HEK293 (cell line): Measurements from ENCODE around the gene IL18.

Experiments
- CTCF ChIP-seq: fragments of 450-650 bp; formaldehyde crosslinking; IDR thresholded peaks from 2 replicates; pipeline ENCODE4 v1.5.1; 2016; ENCODE audit warnings: missing biosample characterization, missing genetic modification characterization
- GFI1B ChIP-seq: fragments of 450-650 bp; formaldehyde crosslinking; IDR thresholded peaks from 2 replicates; pipeline ENCODE4 v1.5.1; 2016; ENCODE audit warnings: missing biosample characterization, missing genetic modification characterization
- GLIS1 ChIP-seq: fragments of 450-650 bp; formaldehyde crosslinking; IDR thresholded peaks from 2 replicates; pipeline ENCODE4 v1.5.1; 2016; ENCODE audit warnings: missing biosample characterization, missing genetic modification characterization
- KLF10 ChIP-seq: fragments of 450-650 bp; IDR thresholded peaks from 2 replicates; pipeline ENCODE4 v1.5.1; 2018; ENCODE audit warnings: missing biosample characterization, mild to moderate bottlenecking, missing genetic modification characterization
- PATZ1 ChIP-seq: fragments of 450-650 bp; formaldehyde crosslinking; IDR thresholded peaks from 2 replicates; pipeline ENCODE4 v1.5.1; 2016; ENCODE audit warnings: missing biosample characterization, missing genetic modification characterization
- REST ChIP-seq: fragments of 450-650 bp; formaldehyde crosslinking; IDR thresholded peaks from 2 replicates; pipeline ENCODE4 v1.5.1; 2016; ENCODE audit warnings: missing biosample characterization, missing genetic modification characterization
- ZNF114 ChIP-seq: fragments of 450-650 bp; formaldehyde crosslinking; IDR thresholded peaks from 2 replicates; pipeline ENCODE4 v1.5.0; 2017; ENCODE audit warnings: missing biosample characterization, missing genetic modification characterization
- ZNF133 ChIP-seq: fragments of 450-650 bp; formaldehyde crosslinking; IDR thresholded peaks from 2 replicates; pipeline ENCODE4 v1.5.1; 2016; ENCODE audit warnings: missing biosample characterization, missing genetic modification characterization
- ZNF2 ChIP-seq: fragments of 450-650 bp; formaldehyde crosslinking; IDR thresholded peaks from 2 replicates; pipeline ENCODE4 v1.5.1; 2016; ENCODE audit warnings: missing biosample characterization, missing genetic modification characterization
- ZNF214 ChIP-seq: fragments of 450-650 bp; formaldehyde crosslinking; IDR thresholded peaks from 2 replicates; pipeline ENCODE4 v1.5.1; 2017; ENCODE audit warnings: missing biosample characterization, mild to moderate bottlenecking, missing genetic modification characterization, borderline replicate concordance
- ZNF280D ChIP-seq: fragments of 450-650 bp; formaldehyde crosslinking; IDR thresholded peaks from 2 replicates; pipeline ENCODE4 v1.5.1; 2016; ENCODE audit warnings: missing biosample characterization, missing genetic modification characterization
- ZNF585B ChIP-seq: fragments of 450-650 bp; formaldehyde crosslinking; IDR thresholded peaks from 2 replicates; pipeline ENCODE4 v1.5.1; 2016; ENCODE audit warnings: missing biosample characterization, missing genetic modification characterization
- ZNF629 ChIP-seq: fragments of 450-650 bp; formaldehyde crosslinking; IDR thresholded peaks from 2 replicates; pipeline ENCODE4 v1.5.1; 2017; ENCODE audit warnings: missing biosample characterization, missing genetic modification characterization

GRCh38 chr11:112127056-112127455 is 36.8 kb downstream of the IL18 start:
- no peak for TF ChIP-seq GFI1B (tag by site-specific recombination)
- TF ChIP-seq REST, result no peak
- TF ChIP-seq KLF10 (tag by site-specific recombination), result no peak
- TF ChIP-seq ZNF133 (tag by site-specific recombination), result no peak
- TF ChIP-seq ZNF214, result no peak
- TF ChIP-seq ZNF2 (tag by site-specific recombination), result no peak
- TF ChIP-seq GLIS1 (tag by site-specific recombination), result no peak
- TF ChIP-seq PATZ1, result no peak
- TF ChIP-seq ZNF585B (tag by site-specific recombination), result no peak
- TF ChIP-seq ZNF114 (tag by site-specific recombination), result no peak
- no peak for TF ChIP-seq ZNF280D (tag by site-specific recombination)
- TF ChIP-seq ZNF629, result no peak
- no peak for TF ChIP-seq CTCF (tag by site-specific recombination)
